Measurements from ENCODE around the gene SEC24B.

- TF ChIP-seq CTCF (IDR thresholded peaks at IDR 0.05) (no peak), ZFX (IDR thresholded peaks at IDR 0.05; ENCODE audit: borderline replicate concordance) (no peak)
Measured at GRCh38 chr4:109465069-109465468, 31.5 kb downstream of the SEC24B start.

Data from 22Rv1 (cell line).